NCI-H2171 treated with DMSO at 0.1 percent for 48 hours (cell line): Measurements from ENCODE around the gene STON2.

Experiments
- DNase-seq: peaks from one replicate; lab custom pipeline; 2025; lab: John Stamatoyannopoulos, UW

Gene STON2

GRCh38 chr14:81221579-81222102 is 178.5 kb downstream of the STON2 start:
- no peak for DNase-seq

GRCh38 chr14:81220830-81221578 is 179.1 kb downstream of the STON2 start, which contains the start of gene GTF2A1:
Gene GTF2A1, minus strand, starts transcription at chr14:81220959. Its CDS starts 441 bp downstream, at chr14:81220518.
- DNase-seq, result peak; percentile 100

- no peak for DNase-seq
These were observed 179.6 kb downstream of the STON2 start for GRCh38 chr14:81220580-81220829.

GRCh38 chr14:81219759-81220579 is 180.2 kb downstream of the STON2 start:
- DNase-seq, result peak; percentile 76

GRCh38 chr14:81219210-81219758 is 180.8 kb downstream of the STON2 start:
- DNase-seq, result peak; percentile 99

GRCh38 chr14:81211844-81212243 is 188.3 kb downstream of the STON2 start:
- peak; percentile 56 for DNase-seq
